ENCODE data around the gene CABP4.

DNA sequence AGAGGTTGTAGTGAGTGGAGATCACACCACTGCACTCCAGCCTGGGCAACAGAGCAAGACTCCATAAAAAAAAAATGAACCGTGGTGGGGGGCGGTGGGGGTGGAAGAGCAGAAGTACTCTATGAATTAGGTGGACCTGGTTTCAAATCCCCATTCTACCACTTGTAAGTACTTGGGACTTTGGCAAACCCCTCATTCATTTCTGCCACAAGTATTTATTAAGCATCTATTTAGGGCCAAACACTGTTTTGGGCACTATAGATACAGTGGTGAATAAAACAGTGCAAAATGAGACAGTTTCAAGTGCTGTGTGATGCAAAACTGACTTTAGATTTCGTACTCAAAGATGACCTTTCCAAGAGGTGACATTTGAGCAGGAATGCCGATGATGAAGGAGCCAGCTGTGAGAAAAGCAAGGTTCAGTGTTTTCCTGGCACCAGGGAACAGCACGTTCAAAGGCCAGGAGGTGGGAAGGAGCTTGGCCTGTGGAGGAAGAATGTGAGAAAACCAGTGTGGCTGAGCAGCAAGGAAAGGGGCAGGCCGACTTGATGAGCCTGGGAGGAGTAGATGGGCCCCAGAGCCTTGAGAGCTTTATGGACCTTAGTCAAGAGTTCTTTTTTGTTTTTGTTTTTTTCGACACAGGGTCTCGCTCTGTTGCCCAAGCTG is 15.3 kb downstream of the CABP4 start:
- no peak for TF ChIP-seq TAF1 (IDR thresholded peaks at IDR 0.05; ENCODE audit: low read depth, low read length)
- no peak for TF ChIP-seq POLR2AphosphoS5 (IDR thresholded peaks at IDR 0.05; ENCODE audit: low read depth, low read length)
- no peak for TF ChIP-seq POLR2A (IDR thresholded peaks at IDR 0.05; ENCODE audit: low read depth, low read length)
